Measurements from ENCODE around the gene ASB16. TPM values are rescaled to one million over a fixed set of nuclear protein-coding genes. Genes with fewer than 3 reads are reported as not detected.

The ASB16 gene
- total RNA-seq, 1 experiment from 2014 or later, result 0.37 TPM

GRCh38 chr17:44144966-44145739 lies 25.4 kb upstream of the ASB16 start:
- intact Hi-C loops (cut with micrococcal nuclease), result no loop called here
- CTCF ChIA-PET, result no interaction called here
- Histone ChIP-seq H3K4me2 (ENCODE audit: low read length) (peak overlapping the region; percentile 45; the same call in 1 of the 2 replicates), H3K27me3 (ENCODE audit: insufficient read depth, low read length) (no peaks in the 10 kb centered on the region), H3K27ac (ENCODE audit: low read depth, low read length) (no peak overlapping the region), H4K20me1 (ENCODE audit: insufficient read depth) (no peaks in the 10 kb centered on the region), H3K36me3 (ENCODE audit: control insufficient read depth in 1 of 2, insufficient read depth in 2 of 2, low read length in 2 of 2) (peaks cover 7 to 30% of the 10 kb centered on the region in 2 experiments), H3K9me3 (ENCODE audit: control insufficient read depth in 1 of 2, insufficient read depth in 1 of 2, low read depth in 1 of 2, low read length in 2 of 2) (no peaks in the 10 kb centered on the region), H3K79me2 (ENCODE audit: insufficient read depth, low read length) (peaks cover 35% of the 10 kb centered on the region), H3K4me1 (ENCODE audit: control insufficient read depth in 1 of 2, insufficient read depth in 2 of 2, low read length in 2 of 2) (peaks cover 13 to 34% of the 10 kb centered on the region in 2 experiments), H3K4me3 (replicated peaks in 1 of 2; ENCODE audit: low read depth in 1 of 2, low read length in 2 of 2) (no peak overlapping the region), H3K9me2 (ENCODE audit: insufficient read depth) (no peaks in the 10 kb centered on the region), H3K9ac (ENCODE audit: low read length) (no peak overlapping the region), H2AFZ (ENCODE audit: low read depth, low read length, poor library complexity, severe bottlenecking) (no peak overlapping the region)
- TF ChIP-seq EZH2 (IDR thresholded peaks at IDR 0.05) (no peak), CEBPB (IDR thresholded peaks at IDR 0.05; ENCODE audit: low read depth) (no peak), POLR2A (IDR thresholded peaks at IDR 0.05; ENCODE audit: borderline replicate concordance, extremely low read depth, insufficient read depth, insufficient read length) (no peak), EGR1 (IDR thresholded peaks at IDR 0.05; ENCODE audit: low read depth) (no peak)
- DNase-seq (ENCODE audit: low read depth, low spot score), result no peak
- POLR2A ChIA-PET, result no interaction called here
- RAD21 ChIA-PET (ENCODE audit: low non-redundant PET in 1 of 2, low total read pairs in 2 of 2, uncharacterized antibody in 2 of 2, unreplicated experiment in 2 of 2), result no interaction called here
- no TSS peak for BruUV-seq (replicated peaks)
- ATAC-seq, result no peak

- intact Hi-C loops (cut with micrococcal nuclease), result no loop called here
- H3K79me2 ChIP-seq (ENCODE audit: insufficient read depth, low read length), result peaks cover 49% of the 10 kb centered on the region
- TF ChIP-seq YY1 (IDR thresholded peaks at IDR 0.05; ENCODE audit: extremely low read depth, insufficient replicate concordance, low read depth, low read length) (no peak), CBX3 (IDR thresholded peaks at IDR 0.05; ENCODE audit: low read depth) (no peak), RAD21 (IDR thresholded peaks at IDR 0.05; ENCODE audit: low read depth) (no peak), REST (IDR thresholded peaks at IDR 0.05; ENCODE audit: low read depth) (no peak), ATF3 (IDR thresholded peaks at IDR 0.05) (no peak), EZH2phosphoT487 (IDR thresholded peaks at IDR 0.05; ENCODE audit: borderline replicate concordance) (no peak), TCF7L2 (IDR thresholded peaks at IDR 0.05; ENCODE audit: borderline replicate concordance, extremely low read depth, insufficient read depth, insufficient read length) (no peak), POLR2A (IDR thresholded peaks at IDR 0.05; ENCODE audit: borderline replicate concordance, extremely low read depth, insufficient read depth, insufficient read length) (no peak)
- TF ChIP-seq, protein P1, sequence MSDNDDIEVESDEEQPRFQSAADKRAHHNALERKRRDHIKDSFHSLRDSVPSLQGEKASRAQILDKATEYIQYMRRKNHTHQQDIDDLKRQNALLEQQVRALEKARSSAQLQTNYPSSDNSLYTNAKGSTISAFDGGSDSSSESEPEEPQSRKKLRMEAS (IDR thresholded peaks at IDR 0.05), result no peak
- no peak overlapping the region for H3K9ac ChIP-seq (ENCODE audit: low read length)
- H2AFZ ChIP-seq (ENCODE audit: low read depth, low read length, poor library complexity, severe bottlenecking), result no peak overlapping the region
- RAD21 ChIA-PET (ENCODE audit: low non-redundant PET in 1 of 2, low total read pairs in 2 of 2, uncharacterized antibody in 2 of 2, unreplicated experiment in 2 of 2), result interaction anchor here in 1 of 2 experiments (0.6 kb wide), 1 partner anchor 63 kb away, joined by 6 read pairs; no protein-coding TSS in a partner anchor
- CTCF ChIA-PET, result no interaction called here
- no peaks in the 10 kb centered on the region for H3K9me3 ChIP-seq (ENCODE audit: control insufficient read depth in 1 of 2, insufficient read depth in 1 of 2, low read depth in 1 of 2, low read length in 2 of 2)
- peaks cover 7 to 30% of the 10 kb centered on the region in 2 experiments for H3K36me3 ChIP-seq (ENCODE audit: control insufficient read depth in 1 of 2, insufficient read depth in 2 of 2, low read length in 2 of 2)
- H4K20me1 ChIP-seq (ENCODE audit: insufficient read depth), result no peaks in the 10 kb centered on the region
- BruUV-seq (replicated peaks), result no TSS peak
- ATAC-seq (no peak), DNase-seq (ENCODE audit: low read depth, low spot score) (no peak)
- POLR2A ChIA-PET, result no interaction called here
- no peaks in the 10 kb centered on the region for H3K27me3 ChIP-seq (ENCODE audit: insufficient read depth, low read length)
- no peak overlapping the region for H3K4me3 ChIP-seq (replicated peaks in 1 of 2; ENCODE audit: low read depth in 1 of 2, low read length in 2 of 2)
- H3K4me1 ChIP-seq (ENCODE audit: control insufficient read depth in 1 of 2, insufficient read depth in 2 of 2, low read length in 2 of 2), result peaks cover 7 to 28% of the 10 kb centered on the region in 2 experiments; a peak in 3 of 4 replicates
- H3K4me2 ChIP-seq (ENCODE audit: low read length), result no peak overlapping the region
- H3K27ac ChIP-seq (ENCODE audit: low read depth, low read length), result no peak overlapping the region
- no peaks in the 10 kb centered on the region for H3K9me2 ChIP-seq (ENCODE audit: insufficient read depth)
These were observed 23.8 kb upstream of the ASB16 start for GRCh38 chr17:44146375-44147346.

Data from HCT116 (cell line).